ENCODE results near the gene LYZL1. TPM values are rescaled to one million over a fixed set of nuclear protein-coding genes. Genes with fewer than 3 reads are reported as not detected.
"Not testable (repeated sequence)": the region's sequence is repeated elsewhere in the genome, so short reads cannot be mapped to it uniquely, and the experiment has no call there.

LYZL1 gene
- total and polyA plus RNA-seq, 2 donors (not counting 1 experiment from before 2014, with no cell fraction given) = not detected

DNA sequence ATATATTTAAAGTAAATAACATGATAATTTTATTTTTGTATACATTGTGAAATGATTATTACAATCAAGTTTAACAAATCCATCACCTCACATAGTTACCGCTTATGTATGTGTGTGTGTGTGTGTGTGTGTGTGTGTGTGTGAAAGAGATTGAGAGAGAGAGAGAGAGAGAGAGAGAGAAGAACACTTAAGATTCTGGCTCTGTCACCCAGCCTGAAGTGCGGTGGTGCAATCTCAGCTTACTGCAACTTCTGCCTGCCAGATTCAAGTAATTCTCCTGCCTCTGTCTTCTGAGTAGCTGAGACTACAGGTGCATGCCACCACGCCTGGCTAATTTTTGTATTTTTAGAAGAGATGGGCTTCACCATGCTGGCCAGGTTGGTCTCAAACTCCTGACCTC lies 17.8 kb downstream of the LYZL1 start:
- peaks cover 11% of the 10 kb centered on the region for H3K27me3 Mint-ChIP-seq
- ChIA-PET CTCF (no interaction called here), POLR2A (no interaction called here)
- WGBS (ENCODE audit: insufficient coverage) = 100% methylated on average over 2 of the region's 3 CpGs
- no peaks in the 10 kb centered on the region for H4K20me1 ChIP-seq (ENCODE audit: control insufficient read depth, insufficient read depth, low read length, poor library complexity, severe bottlenecking)
- peaks cover 0 to 8% (median 0%) of the 10 kb centered on the region in 4 experiments for H3K27me3 ChIP-seq (replicated peaks in 1 of 4; ENCODE audit: control extremely low read depth in 1 of 4, control insufficient read depth in 3 of 4, insufficient read depth in 4 of 4, low read length in 3 of 4)
- no peak overlapping the region for H3K4me3 Mint-ChIP-seq
- H3K4me2 ChIP-seq (replicated peaks; ENCODE audit: low read depth, low read length, poor library complexity, severe bottlenecking) = no peak overlapping the region
- H3K4me3 ChIP-seq (ENCODE audit: control extremely low read depth in 1 of 5, extremely low read depth in 1 of 5, insufficient read depth in 1 of 5, low read depth in 2 of 5, low read length in 4 of 5) = no peak overlapping the region
- intact Hi-C loops (cut with micrococcal nuclease) = no loop called here
- no peaks in the 10 kb centered on the region for H3K4me1 Mint-ChIP-seq
- no peak for TF ChIP-seq EZH2 (IDR thresholded peaks at IDR 0.05; ENCODE audit: borderline replicate concordance, insufficient read depth, low read depth, low read length, poor library complexity, severe bottlenecking)
- TF ChIP-seq, protein P1, sequence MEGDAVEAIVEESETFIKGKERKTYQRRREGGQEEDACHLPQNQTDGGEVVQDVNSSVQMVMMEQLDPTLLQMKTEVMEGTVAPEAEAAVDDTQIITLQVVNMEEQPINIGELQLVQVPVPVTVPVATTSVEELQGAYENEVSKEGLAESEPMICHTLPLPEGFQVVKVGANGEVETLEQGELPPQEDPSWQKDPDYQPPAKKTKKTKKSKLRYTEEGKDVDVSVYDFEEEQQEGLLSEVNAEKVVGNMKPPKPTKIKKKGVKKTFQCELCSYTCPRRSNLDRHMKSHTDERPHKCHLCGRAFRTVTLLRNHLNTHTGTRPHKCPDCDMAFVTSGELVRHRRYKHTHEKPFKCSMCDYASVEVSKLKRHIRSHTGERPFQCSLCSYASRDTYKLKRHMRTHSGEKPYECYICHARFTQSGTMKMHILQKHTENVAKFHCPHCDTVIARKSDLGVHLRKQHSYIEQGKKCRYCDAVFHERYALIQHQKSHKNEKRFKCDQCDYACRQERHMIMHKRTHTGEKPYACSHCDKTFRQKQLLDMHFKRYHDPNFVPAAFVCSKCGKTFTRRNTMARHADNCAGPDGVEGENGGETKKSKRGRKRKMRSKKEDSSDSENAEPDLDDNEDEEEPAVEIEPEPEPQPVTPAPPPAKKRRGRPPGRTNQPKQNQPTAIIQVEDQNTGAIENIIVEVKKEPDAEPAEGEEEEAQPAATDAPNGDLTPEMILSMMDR (IDR thresholded peaks at IDR 0.05) = no peak
- no peaks in the 10 kb centered on the region for H3K9me3 Mint-ChIP-seq (ENCODE audit: insufficient read depth)
- H3K9ac ChIP-seq (ENCODE audit: low read length) = no peak overlapping the region
- no peaks in the 10 kb centered on the region for H3K4me1 ChIP-seq (ENCODE audit: control insufficient read depth in 2 of 2, insufficient read depth in 2 of 2, low read length in 2 of 2)
- H3K9me3 ChIP-seq (ENCODE audit: control extremely low read depth in 1 of 3, control insufficient read depth in 2 of 3, insufficient read depth in 1 of 3, low read length in 2 of 3) = peaks cover 0 to 3% (median under 1%) of the 10 kb centered on the region in 3 donors
- no peak overlapping the region for H3K27ac ChIP-seq (ENCODE audit: low read length in 2 of 2)
- no peaks in the 10 kb centered on the region for H3K36me3 ChIP-seq (replicated peaks in 1 of 2; ENCODE audit: control extremely low read depth in 1 of 2, control insufficient read depth in 1 of 2, extremely low read depth in 1 of 2, insufficient read depth in 2 of 2, low read length in 1 of 2)
- no peaks in the 10 kb centered on the region for H3K79me2 ChIP-seq (ENCODE audit: control insufficient read depth, insufficient read depth, low read length)
- ATAC-seq (ENCODE audit: low read depth) (no peak), DNase-seq (no peak)
- no peak overlapping the region for H2AFZ ChIP-seq (ENCODE audit: insufficient read depth, low read depth, low read length, poor library complexity, severe bottlenecking)
- no peak overlapping the region for H3K27ac Mint-ChIP-seq

DNA sequence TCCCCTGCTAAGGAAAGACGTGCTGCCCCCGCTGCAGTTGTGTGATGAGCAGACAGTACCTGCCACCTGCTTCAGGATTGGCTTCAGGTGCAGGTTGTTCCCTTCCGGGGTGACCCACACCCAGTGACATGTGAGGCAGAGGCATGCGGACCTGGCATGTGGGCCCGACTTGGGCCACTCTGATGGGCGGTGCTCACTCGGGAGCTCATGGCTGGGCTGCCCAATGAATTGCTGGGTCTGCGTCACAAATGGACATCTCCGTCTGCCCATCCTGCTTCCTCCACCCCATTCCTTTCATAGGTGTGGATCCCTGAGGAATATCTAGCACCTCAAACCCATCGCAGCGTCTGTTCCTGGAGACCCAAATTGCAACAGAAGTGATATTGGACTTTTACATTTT lies 19.3 kb downstream of the LYZL1 start:
- H3K27ac Mint-ChIP-seq; ATAC-seq (ENCODE audit: low read depth); H3K9ac ChIP-seq (ENCODE audit: low read length); intact Hi-C loops (cut with micrococcal nuclease); H3K27ac ChIP-seq (ENCODE audit: low read length in 2 of 2); H4K20me1 ChIP-seq (ENCODE audit: control insufficient read depth, insufficient read depth, low read length, poor library complexity, severe bottlenecking); DNase-seq; H3K27me3 ChIP-seq (replicated peaks in 1 of 4; ENCODE audit: control extremely low read depth in 1 of 4, control insufficient read depth in 3 of 4, insufficient read depth in 4 of 4, low read length in 3 of 4); H3K36me3 ChIP-seq (replicated peaks in 1 of 2; ENCODE audit: control extremely low read depth in 1 of 2, control insufficient read depth in 1 of 2, extremely low read depth in 1 of 2, insufficient read depth in 2 of 2, low read length in 1 of 2); H3K4me1 Mint-ChIP-seq; CTCF ChIA-PET; H2AFZ ChIP-seq (ENCODE audit: insufficient read depth, low read depth, low read length, poor library complexity, severe bottlenecking); H3K9me3 Mint-ChIP-seq (ENCODE audit: insufficient read depth); POLR2A ChIA-PET; H3K79me2 ChIP-seq (ENCODE audit: control insufficient read depth, insufficient read depth, low read length); H3K9me3 ChIP-seq (ENCODE audit: control extremely low read depth in 1 of 3, control insufficient read depth in 2 of 3, insufficient read depth in 1 of 3, low read length in 2 of 3); H3K4me3 ChIP-seq (ENCODE audit: control extremely low read depth in 1 of 5, extremely low read depth in 1 of 5, insufficient read depth in 1 of 5, low read depth in 2 of 5, low read length in 4 of 5); H3K4me2 ChIP-seq (replicated peaks; ENCODE audit: low read depth, low read length, poor library complexity, severe bottlenecking); H3K4me1 ChIP-seq (ENCODE audit: control insufficient read depth in 2 of 2, insufficient read depth in 2 of 2, low read length in 2 of 2); H3K4me3 Mint-ChIP-seq: not testable (repeated sequence)
- WGBS (ENCODE audit: insufficient coverage) = 82% methylated on average over 9 of the region's 11 CpGs
- peaks cover 10% of the 10 kb centered on the region for H3K27me3 Mint-ChIP-seq

All from B cell (primary cell).